Osteoblast (primary cell): Measurements from ENCODE around the gene COA7. TPM values are rescaled to one million over a fixed set of nuclear protein-coding genes. Genes with fewer than 3 reads are reported as not detected.
A peak's percentile ranks its signal among the peaks of the same experiment; 100 is the strongest.

Experiments
- DNase-seq: peaks from one replicate; pipeline ENCODE4 v3.0.0; 2011; ENCODE audit warnings: low spot score, mixed read lengths; ENCODE audit not compliant: insufficient read length; ENCODE audit errors: missing footprints
- H2AFZ ChIP-seq: 2 replicates; pipeline ENCODE4 v1.6.0; 2011; ENCODE audit warnings: mild to moderate bottlenecking, low read length
- H3K27ac ChIP-seq: 2 replicates; pipeline ENCODE4 v1.5.1; 2011; ENCODE audit warnings: mild to moderate bottlenecking, low read depth, low read length, moderate library complexity
- H3K27me3 ChIP-seq: 2 replicates; pipeline ENCODE4 v1.6.0; 2012; ENCODE audit warnings: mild to moderate bottlenecking, control low read depth, inconsistent platforms, low read length, moderate library complexity; ENCODE audit not compliant: insufficient read depth
- H3K36me3 ChIP-seq: 2 replicates; pipeline ENCODE4 v1.5.1; 2011; ENCODE audit warnings: mild to moderate bottlenecking, low read length, control low read depth, moderate library complexity; ENCODE audit not compliant: insufficient read depth
- H3K4me1 ChIP-seq: 2 replicates; pipeline ENCODE4 v1.5.1; 2011; ENCODE audit warnings: mild to moderate bottlenecking, low read length, control low read depth, moderate library complexity; ENCODE audit not compliant: insufficient read depth
- H3K4me2 ChIP-seq: 2 replicates; pipeline ENCODE4 v1.6.0; 2011; ENCODE audit warnings: mild to moderate bottlenecking, low read length; ENCODE audit not compliant: insufficient read depth
- H3K4me3 ChIP-seq: fragments of 200-600 bp; sonication (generic); 3 replicates; pipeline ENCODE4 v1.5.1; 2012; ENCODE audit warnings: mild to moderate bottlenecking, low read length, inconsistent platforms; ENCODE audit not compliant: insufficient read depth
- H3K79me2 ChIP-seq: 2 replicates; pipeline ENCODE4 v1.6.0; 2012; ENCODE audit warnings: mild to moderate bottlenecking, low read length, control low read depth, inconsistent platforms; ENCODE audit not compliant: insufficient read depth
- H3K9me3 ChIP-seq: 2 replicates; pipeline ENCODE4 v1.5.1; 2011; ENCODE audit warnings: low read depth, low read length, control low read depth
- H4K20me1 ChIP-seq: 2 replicates; pipeline ENCODE4 v1.6.0; 2012; ENCODE audit warnings: mild to moderate bottlenecking, low read length, control low read depth; ENCODE audit not compliant: insufficient read depth
- CTCF ChIP-seq: IDR thresholded peaks from 2 replicates; pipeline ENCODE4 v1.5.1; 2011; ENCODE audit warnings: mild to moderate bottlenecking, low read depth, low read length, moderate library complexity; ENCODE audit errors: extremely low read depth
- total RNA-seq: library from RNA; depleted of rRNA; stranded (reverse); fragments of >200 nt; gene quantifications from 2 replicates; pipeline ENCODE4 v1.2.3, GENCODE V29; 2012

The COA7 gene
- total RNA-seq, 1 donor, result 14.8 TPM

- DNase-seq, result no peak
- Histone ChIP-seq H3K27ac (no peak overlapping the region), H3K9me3 (no peaks in the 10 kb centered on the region), H3K79me2 (peaks cover 87% of the 10 kb centered on the region), H3K36me3 (no peaks in the 10 kb centered on the region), H3K4me2 (no peak overlapping the region), H3K27me3 (no peaks in the 10 kb centered on the region), H4K20me1 (peaks cover 25% of the 10 kb centered on the region), H3K4me1 (peaks cover under 1% of the 10 kb centered on the region), H2AFZ (no peak overlapping the region), H3K4me3 (no peak overlapping the region)
- TF ChIP-seq CTCF, result no peak
Measured at GRCh38 chr1:52733368-52733767, 35.2 kb upstream of the COA7 start.

GRCh38 chr1:52727956-52728656, 30.0 kb upstream of the COA7 start:
- Histone ChIP-seq H4K20me1 (peaks cover 26% of the 10 kb centered on the region), H3K27me3 (no peaks in the 10 kb centered on the region), H3K27ac (no peak overlapping the region), H3K4me1 (peaks cover 19% of the 10 kb centered on the region), H3K9me3 (no peaks in the 10 kb centered on the region), H3K4me3 (peak overlapping the region; percentile 12), H3K4me2 (peak overlapping the region; percentile 99), H3K79me2 (peaks cover 64% of the 10 kb centered on the region), H3K36me3 (no peaks in the 10 kb centered on the region), H2AFZ (no peak overlapping the region)
- no peak for DNase-seq
- TF ChIP-seq CTCF, result no peak

- Histone ChIP-seq H4K20me1 (peaks cover 26% of the 10 kb centered on the region), H3K79me2 (peaks cover 57% of the 10 kb centered on the region), H3K27me3 (no peaks in the 10 kb centered on the region), H2AFZ (peak overlapping the region; percentile 88), H3K4me1 (peaks cover 19% of the 10 kb centered on the region), H3K4me3 (peak overlapping the region; percentile 98), H3K27ac (peak overlapping the region; percentile 74), H3K9me3 (no peaks in the 10 kb centered on the region), H3K36me3 (no peaks in the 10 kb centered on the region), H3K4me2 (peak overlapping the region; percentile 99)
- no peak for TF ChIP-seq CTCF
- DNase-seq, result no peak
Measured at GRCh38 chr1:52727114-52727586, 29.0 kb upstream of the COA7 start.

- peaks cover 26% of the 10 kb centered on the region for H4K20me1 ChIP-seq
Measured at GRCh38 chr1:52726265-52727113, 28.3 kb upstream of the COA7 start, which contains the start of gene ZYG11B. TSS of gene ZYG11B (plus strand) at chr1:52726453. CDS start at chr1:52726654, 201 bp downstream.

More at GRCh38 chr1:52726265-52727113, 28.3 kb upstream of the COA7 start, which contains the start of gene ZYG11B:
- Histone ChIP-seq H3K4me1 (peaks cover 19% of the 10 kb centered on the region), H3K27me3 (no peaks in the 10 kb centered on the region), H3K79me2 (peaks cover 51% of the 10 kb centered on the region), H3K27ac (peak within 1 kb of the TSS; percentile 74), H3K36me3 (no peaks in the 10 kb centered on the region), H2AFZ (peak within 1 kb of the TSS; percentile 98), H3K4me3 (peak within 1 kb of the TSS; percentile 98), H3K9me3 (no peaks in the 10 kb centered on the region), H3K4me2 (peak within 1 kb of the TSS; percentile 99)
- DNase-seq, result peak; percentile 99
- no peak for TF ChIP-seq CTCF
